A549 treated with dexamethasone at 1 μM for 4 hours (cell line): ENCODE data around the gene PDE10A. TPM values are rescaled to one million over a fixed set of nuclear protein-coding genes. Genes with fewer than 3 reads are reported as not detected.

Source experiments
- total RNA-seq: library from RNA; stranded (reverse); fragments of 200-300 nt; extraction: Qiagen RNA extraction; gene quantifications from 5 replicates; pipeline ENCODE4 v1.2.3, GENCODE V29; 2022

Gene PDE10A
- 21.7 to 28.7 TPM (median 24.1 TPM) in 5 replicates for total RNA-seq

GRCh38 chr6:165662749-165663376, at the start of gene PDE10A:
TSS of gene PDE10A (minus strand) at chr6:165663241. CDS start at chr6:165662811, 430 bp downstream.

GRCh38 chr6:165308926-165309731, 353.9 kb downstream of the PDE10A start, which contains the start of gene C6orf118:
TSS of gene C6orf118 (minus strand) at chr6:165309605. CDS start at chr6:165309586, 19 bp downstream.

